Activated T-cell treated with anti-CD3 and anti-CD28 coated beads for 4 hours (primary cell): Measurements from ENCODE around the gene DNAJC7.

Experiments
- DNase-seq: peaks from one replicate; pipeline ENCODE4 v3.0.0-alpha.2; 2020

The DNAJC7 gene

GRCh38 chr17:41974658-41975057 lies 42.6 kb downstream of the DNAJC7 start:
- no peak for DNase-seq

GRCh38 chr17:41974031-41974430 lies 43.2 kb downstream of the DNAJC7 start:
- no peak for DNase-seq

GRCh38 chr17:41973408-41973811 lies 43.8 kb downstream of the DNAJC7 start:
- no peak for DNase-seq

- no peak for DNase-seq
These were observed 44.5 kb downstream of the DNAJC7 start for GRCh38 chr17:41972571-41973407.

- DNase-seq: no peak
These were observed 45.3 kb downstream of the DNAJC7 start for GRCh38 chr17:41971721-41972523.

- no peak for DNase-seq
These were observed 46.3 kb downstream of the DNAJC7 start for GRCh38 chr17:41970901-41971331.

GRCh38 chr17:41968676-41969075 lies 48.6 kb downstream of the DNAJC7 start:
- no peak for DNase-seq

GRCh38 chr17:41967921-41968578 lies 49.2 kb downstream of the DNAJC7 start:
- no peak for DNase-seq

GRCh38 chr17:41967141-41967920 lies 49.9 kb downstream of the DNAJC7 start:
- peak; percentile 17 for DNase-seq

- DNase-seq: peak; percentile 84
These were observed 50.6 kb downstream of the DNAJC7 start, which contains the start of gene CNP for GRCh38 chr17:41966463-41967140. TSS of gene CNP (plus strand) at chr17:41966795. CDS start at chr17:41966885, 90 bp downstream.

- DNase-seq: peak; percentile 41
These were observed 51.4 kb downstream of the DNAJC7 start for GRCh38 chr17:41965694-41966462.

GRCh38 chr17:41962768-41963434 lies 54.3 kb downstream of the DNAJC7 start:
- DNase-seq: peak; percentile 59

- no peak for DNase-seq
These were observed 55.1 kb downstream of the DNAJC7 start for GRCh38 chr17:41962111-41962510.

- DNase-seq: no peak
These were observed 57.7 kb downstream of the DNAJC7 start for GRCh38 chr17:41959336-41960095.

- DNase-seq: no peak
These were observed 58.3 kb downstream of the DNAJC7 start for GRCh38 chr17:41959030-41959335.

- DNase-seq: no peak
These were observed 59.3 kb downstream of the DNAJC7 start for GRCh38 chr17:41957869-41958439.

- no peak for DNase-seq
These were observed 60.0 kb downstream of the DNAJC7 start for GRCh38 chr17:41957031-41957868.

GRCh38 chr17:41956522-41956921 lies 60.7 kb downstream of the DNAJC7 start:
- DNase-seq: no peak
